ENCODE results near the gene TLL1.
A peak's percentile ranks its signal among the peaks of the same experiment; 100 is the strongest.

DNA sequence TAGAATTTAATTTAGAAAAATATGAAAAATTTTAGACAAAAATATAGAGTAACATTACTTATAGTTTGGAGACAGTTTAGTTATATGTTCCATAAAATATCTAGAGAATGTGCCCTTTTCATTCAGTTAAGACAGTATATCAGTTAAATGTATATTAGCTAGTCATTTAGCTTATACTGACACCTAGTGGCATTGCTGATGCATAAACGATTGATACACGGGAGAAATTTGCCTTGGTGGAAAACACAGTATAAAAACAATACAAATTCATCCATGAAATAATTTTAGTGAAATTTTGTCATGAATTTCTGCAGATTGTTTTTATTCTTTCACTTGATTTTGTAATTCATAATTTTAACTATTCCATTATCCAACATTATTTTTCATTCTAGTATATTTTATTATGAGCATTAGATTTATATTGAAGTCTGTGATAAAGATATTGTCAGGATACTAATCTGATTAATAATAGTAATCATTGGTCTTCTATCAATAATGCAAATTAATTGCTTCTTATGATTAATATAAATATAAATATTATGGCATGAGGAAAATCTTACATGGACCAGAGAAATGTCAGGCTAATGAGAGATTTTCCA lies 219.0 kb downstream of the TLL1 start:
- TF ChIP-seq, protein P1, sequence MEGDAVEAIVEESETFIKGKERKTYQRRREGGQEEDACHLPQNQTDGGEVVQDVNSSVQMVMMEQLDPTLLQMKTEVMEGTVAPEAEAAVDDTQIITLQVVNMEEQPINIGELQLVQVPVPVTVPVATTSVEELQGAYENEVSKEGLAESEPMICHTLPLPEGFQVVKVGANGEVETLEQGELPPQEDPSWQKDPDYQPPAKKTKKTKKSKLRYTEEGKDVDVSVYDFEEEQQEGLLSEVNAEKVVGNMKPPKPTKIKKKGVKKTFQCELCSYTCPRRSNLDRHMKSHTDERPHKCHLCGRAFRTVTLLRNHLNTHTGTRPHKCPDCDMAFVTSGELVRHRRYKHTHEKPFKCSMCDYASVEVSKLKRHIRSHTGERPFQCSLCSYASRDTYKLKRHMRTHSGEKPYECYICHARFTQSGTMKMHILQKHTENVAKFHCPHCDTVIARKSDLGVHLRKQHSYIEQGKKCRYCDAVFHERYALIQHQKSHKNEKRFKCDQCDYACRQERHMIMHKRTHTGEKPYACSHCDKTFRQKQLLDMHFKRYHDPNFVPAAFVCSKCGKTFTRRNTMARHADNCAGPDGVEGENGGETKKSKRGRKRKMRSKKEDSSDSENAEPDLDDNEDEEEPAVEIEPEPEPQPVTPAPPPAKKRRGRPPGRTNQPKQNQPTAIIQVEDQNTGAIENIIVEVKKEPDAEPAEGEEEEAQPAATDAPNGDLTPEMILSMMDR (IDR thresholded peaks at IDR 0.05) = peak; percentile 52 to 72 (median 72)
- no peak for TF ChIP-seq POLR2A (IDR thresholded peaks at IDR 0.05)
